Gastrocnemius medialis (tissue), 4 donors: ENCODE data around the gene P4HA1.

Experiments
- CTCF ChIP-seq, 5 experiments: fragments of 450-650 bp in 3 of 5; fragments of 200-600 bp in 2 of 5; sonication (generic) in 2 of 5; IDR thresholded peaks in 4 of 5; conservative IDR thresholded peaks in 1 of 5; 1 replicate in 4 of 5; 2 replicates in 1 of 5; pipeline ENCODE4 v1.5.1; 2016 to 2019; ENCODE audit warnings: antibody characterized with exemption in 5 of 5, mild to moderate bottlenecking in 3 of 5, moderate library complexity in 3 of 5
- POLR2A ChIP-seq, 2 donors: fragments of 450-650 bp; IDR thresholded peaks; one replicate each; pipeline ENCODE4 v1.6.1; 2017; ENCODE audit warnings: antibody characterized with exemption in 2 of 2, mild to moderate bottlenecking in 2 of 2, moderate library complexity in 2 of 2

- no peak for TF ChIP-seq CTCF (IDR thresholded peaks at IDR 0.05 in 4 of 5, conservative IDR thresholded peaks at IDR 0.05 in 1 of 5)
- no peak for TF ChIP-seq POLR2A (IDR thresholded peaks at IDR 0.05)
These were observed 54.5 kb downstream of the P4HA1 start for GRCh38 chr10:73042130-73042529.
